ENCODE data around the gene FLNB.

GRCh38 chr3:58013099-58013498, 4.9 kb downstream of the FLNB start:
- TF ChIP-seq SIN3A (IDR thresholded peaks at IDR 0.05; ENCODE audit: borderline replicate concordance, insufficient read depth, low read length) (no peak), POLR2AphosphoS5 (IDR thresholded peaks at IDR 0.05; ENCODE audit: low read depth, low read length) (no peak), REST (IDR thresholded peaks at IDR 0.05; ENCODE audit: insufficient read depth in 1 of 2, low read depth in 2 of 2, low read length in 2 of 2) (no peak), TAF1 (IDR thresholded peaks at IDR 0.05; ENCODE audit: borderline replicate concordance, insufficient read depth, low read length) (no peak), FOXP2 (optimal IDR thresholded peaks at IDR 0.05; ENCODE audit: borderline replicate concordance, extremely low read depth, extremely low read length, insufficient read depth) (no peak)

All from PFSK-1 (cell line).